Kidney epithelial cell (primary cell): ENCODE results near the gene CABLES1. TPM values are rescaled to one million over a fixed set of nuclear protein-coding genes. Genes with fewer than 3 reads are reported as not detected.

Source experiments
- DNase-seq: peaks from one replicate; pipeline ENCODE4 v3.0.0-alpha.2; 2010; ENCODE audit warnings: low read depth
- H3K27me3 ChIP-seq: 2 replicates; pipeline ENCODE4 v1.6.0; 2011; ENCODE audit warnings: low read length; ENCODE audit not compliant: control insufficient read depth, insufficient read depth
- H3K36me3 ChIP-seq: 2 replicates; pipeline ENCODE4 v1.5.1; 2011; ENCODE audit warnings: low read length; ENCODE audit not compliant: control insufficient read depth, insufficient read depth
- H3K4me3 ChIP-seq: 2 replicates; pipeline ENCODE4 v1.5.1; 2011; ENCODE audit warnings: low read depth, mild to moderate bottlenecking, control low read depth, low read length
- total RNA-seq: library from RNA; depleted of rRNA; stranded (reverse); fragments of >200 nt; gene quantifications from 2 replicates; pipeline ENCODE4 v1.2.3, GENCODE V29; 2015
- TF ChIP-seq, protein P1 (sequence below): IDR thresholded peaks from 2 replicates; pipeline ENCODE4 v1.5.1; 2011; ENCODE audit warnings: mild to moderate bottlenecking, moderate library complexity, low read length, control low read depth, inconsistent platforms; ENCODE audit not compliant: insufficient read depth, poor library complexity, severe bottlenecking

CABLES1 gene
- total RNA-seq, 1 donor from 2014 or later, result 9.6 TPM

DNA sequence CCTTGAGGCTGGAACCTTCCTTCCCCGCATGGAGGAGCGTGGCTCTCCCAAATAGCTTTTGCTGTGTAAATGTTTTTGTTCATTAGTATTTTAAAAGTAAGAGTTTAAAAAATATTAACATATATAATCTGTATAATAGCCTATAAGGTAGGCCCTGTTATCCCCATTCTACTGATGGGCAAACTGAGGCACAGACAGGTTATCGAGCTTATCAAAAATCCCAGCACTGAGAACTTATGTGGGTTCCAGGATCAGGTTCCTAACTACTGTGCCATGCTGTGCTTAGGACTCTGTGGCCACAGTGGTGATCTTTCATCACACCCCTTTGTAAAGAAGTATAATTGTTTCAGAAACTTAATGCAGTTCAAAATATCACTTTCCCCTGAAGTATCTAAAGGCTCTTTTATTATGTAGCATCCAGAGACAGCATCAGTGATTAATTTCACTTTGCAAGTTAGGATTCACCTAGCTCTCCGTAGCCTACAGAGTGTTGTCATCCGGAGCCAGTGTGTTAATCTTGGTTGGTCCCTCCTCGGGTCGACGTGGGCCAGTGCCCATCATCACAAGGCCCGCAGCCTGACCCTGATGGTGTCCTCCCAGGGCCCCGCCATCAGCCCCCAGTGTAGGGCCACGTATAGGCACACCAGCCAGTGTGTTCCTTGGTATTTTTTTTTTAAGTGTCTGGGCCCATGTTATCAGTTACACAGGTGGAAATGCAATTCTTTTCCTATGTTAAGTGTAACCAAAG is 28.7 kb downstream of the CABLES1 start:
- no peaks in the 10 kb centered on the region for H3K36me3 ChIP-seq
- TF ChIP-seq, protein P1, sequence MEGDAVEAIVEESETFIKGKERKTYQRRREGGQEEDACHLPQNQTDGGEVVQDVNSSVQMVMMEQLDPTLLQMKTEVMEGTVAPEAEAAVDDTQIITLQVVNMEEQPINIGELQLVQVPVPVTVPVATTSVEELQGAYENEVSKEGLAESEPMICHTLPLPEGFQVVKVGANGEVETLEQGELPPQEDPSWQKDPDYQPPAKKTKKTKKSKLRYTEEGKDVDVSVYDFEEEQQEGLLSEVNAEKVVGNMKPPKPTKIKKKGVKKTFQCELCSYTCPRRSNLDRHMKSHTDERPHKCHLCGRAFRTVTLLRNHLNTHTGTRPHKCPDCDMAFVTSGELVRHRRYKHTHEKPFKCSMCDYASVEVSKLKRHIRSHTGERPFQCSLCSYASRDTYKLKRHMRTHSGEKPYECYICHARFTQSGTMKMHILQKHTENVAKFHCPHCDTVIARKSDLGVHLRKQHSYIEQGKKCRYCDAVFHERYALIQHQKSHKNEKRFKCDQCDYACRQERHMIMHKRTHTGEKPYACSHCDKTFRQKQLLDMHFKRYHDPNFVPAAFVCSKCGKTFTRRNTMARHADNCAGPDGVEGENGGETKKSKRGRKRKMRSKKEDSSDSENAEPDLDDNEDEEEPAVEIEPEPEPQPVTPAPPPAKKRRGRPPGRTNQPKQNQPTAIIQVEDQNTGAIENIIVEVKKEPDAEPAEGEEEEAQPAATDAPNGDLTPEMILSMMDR, result no peak
- no peak overlapping the region for H3K4me3 ChIP-seq
- no peak for DNase-seq
- H3K27me3 ChIP-seq, result no peaks in the 10 kb centered on the region

DNA sequence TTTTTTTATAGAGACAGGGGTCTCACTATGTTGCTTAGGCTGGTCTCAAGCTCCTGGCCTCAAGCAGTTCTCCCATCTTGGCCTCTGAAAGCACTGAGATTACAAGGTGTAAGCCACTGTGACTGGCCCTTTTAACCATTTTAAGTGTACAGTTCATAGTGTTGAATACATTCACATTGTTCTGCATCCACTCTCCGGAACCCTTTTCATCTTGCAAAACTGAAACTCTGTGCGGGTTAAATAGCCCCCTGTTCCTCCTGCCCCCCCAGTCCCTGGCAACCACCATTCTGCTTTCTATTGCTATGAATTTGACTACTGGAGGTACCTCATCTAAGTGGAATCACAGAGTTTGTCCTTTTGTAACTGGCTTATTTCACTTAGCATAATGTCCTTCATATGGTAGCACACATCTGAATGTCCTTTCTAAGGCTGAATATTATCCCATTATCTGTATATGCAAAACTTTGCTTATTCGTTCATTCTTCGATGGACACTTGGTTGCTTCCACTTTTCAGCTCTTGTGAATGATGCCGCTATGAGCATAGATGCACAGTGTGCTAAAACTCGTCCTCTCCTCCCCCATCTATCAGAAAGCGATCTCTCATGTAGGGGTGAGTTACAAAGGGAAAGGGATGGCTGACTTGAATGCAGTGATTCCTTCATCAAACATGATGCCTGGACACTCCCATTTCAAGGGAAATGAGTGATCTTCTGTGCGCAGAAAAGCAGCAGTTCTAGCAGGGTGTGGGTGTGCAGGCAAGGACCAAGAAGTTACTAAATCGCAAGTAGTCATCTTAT is 30.2 kb downstream of the CABLES1 start:
- Histone ChIP-seq H3K27me3 (no peaks in the 10 kb centered on the region), H3K36me3 (no peaks in the 10 kb centered on the region), H3K4me3 (no peak overlapping the region)
- TF ChIP-seq, protein P1, result no peak
- DNase-seq, result no peak

DNA sequence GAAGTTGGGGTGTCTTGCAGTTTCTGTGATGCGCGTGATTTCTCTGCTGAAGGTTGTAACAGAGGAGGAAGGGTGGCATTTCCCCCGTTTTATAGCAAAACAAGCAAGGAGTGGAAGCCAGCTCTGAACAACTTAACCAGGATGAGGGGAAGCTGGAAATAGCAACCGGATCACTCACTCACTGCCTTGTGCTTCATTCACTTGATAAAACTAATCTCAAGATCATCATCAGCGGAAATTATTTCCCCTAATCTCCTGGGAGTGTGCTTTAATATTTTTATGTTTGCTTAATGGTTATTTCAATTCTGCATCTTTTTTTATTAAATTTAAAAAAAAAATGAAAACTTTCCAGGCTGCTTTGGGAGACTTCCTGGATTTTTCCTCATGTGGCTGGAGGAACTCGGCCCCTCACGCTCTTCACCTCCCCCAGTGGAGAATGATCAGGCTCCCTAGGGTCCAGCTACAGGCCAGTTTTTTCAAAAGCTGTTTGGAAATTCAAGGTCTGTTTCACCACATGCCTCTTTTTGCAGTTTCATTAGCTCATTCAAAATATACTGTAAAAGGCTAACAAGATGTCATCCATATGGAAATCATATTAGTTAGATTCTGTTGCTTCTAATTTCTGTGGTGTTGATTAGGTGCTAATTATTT is 31.7 kb downstream of the CABLES1 start:
- Histone ChIP-seq H3K27me3 (no peaks in the 10 kb centered on the region), H3K36me3 (no peaks in the 10 kb centered on the region), H3K4me3 (no peak overlapping the region)
- no peak for DNase-seq
- TF ChIP-seq, protein P1, result no peak

DNA sequence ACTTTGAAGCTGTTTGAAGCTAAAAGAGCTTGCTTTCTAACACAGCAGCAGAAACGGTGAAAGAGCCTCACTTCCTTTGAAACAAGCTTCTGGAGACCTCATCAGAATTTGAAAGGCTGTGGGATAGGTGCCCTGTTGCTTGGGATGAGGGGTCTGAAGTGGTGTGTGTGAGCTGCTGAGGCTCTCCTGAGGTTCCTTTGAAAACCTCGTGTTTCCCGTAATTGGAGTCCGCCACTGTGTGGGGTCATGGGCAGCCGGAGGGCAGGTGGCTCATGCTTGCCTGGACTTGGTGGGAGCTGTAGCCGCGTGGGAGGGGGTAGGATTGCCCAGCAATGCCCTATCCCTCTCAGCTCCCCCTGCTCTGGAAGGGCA is 34.4 kb downstream of the CABLES1 start:
- Histone ChIP-seq H3K4me3 (no peak overlapping the region), H3K36me3 (no peaks in the 10 kb centered on the region), H3K27me3 (no peaks in the 10 kb centered on the region)
- TF ChIP-seq, protein P1, result no peak
- DNase-seq, result no peak

DNA sequence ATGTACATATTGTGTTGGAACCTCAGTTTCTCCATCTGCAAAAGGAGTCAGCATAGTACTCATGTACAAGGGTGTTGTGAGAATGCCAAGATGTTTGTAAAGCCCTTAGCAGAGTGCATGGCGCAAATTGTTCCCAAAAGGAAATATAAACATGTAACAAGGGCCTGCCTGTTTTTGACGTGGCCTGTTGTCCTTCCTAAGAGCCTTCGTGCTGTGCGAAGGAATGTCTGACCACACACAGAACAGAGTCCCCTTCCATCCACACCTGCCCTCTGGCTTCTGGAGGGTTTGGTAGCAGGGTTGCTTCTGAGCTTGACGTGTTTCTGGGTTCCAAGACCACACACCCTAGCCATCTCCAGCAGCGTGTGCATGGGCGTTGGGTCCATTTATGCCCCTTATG is 34.9 kb downstream of the CABLES1 start:
- Histone ChIP-seq H3K4me3 (no peak overlapping the region), H3K27me3 (no peaks in the 10 kb centered on the region), H3K36me3 (no peaks in the 10 kb centered on the region)
- TF ChIP-seq, protein P1, result no peak
- no peak for DNase-seq
